Fibroblast of mammary gland (primary cell): ENCODE measurements around the gene HIPK4.

Experiments
- DNase-seq: peaks from one replicate; pipeline ENCODE4 v3.0.0-alpha.2; 2010; ENCODE audit warnings: low read depth
- H3K4me3 ChIP-seq: 2 replicates; pipeline ENCODE4 v1.5.1; 2011; ENCODE audit warnings: low read depth, mild to moderate bottlenecking, low read length, moderate library complexity; ENCODE audit not compliant: control insufficient read depth
- TF ChIP-seq, protein P1 (sequence below): conservative IDR thresholded peaks from 2 replicates; pipeline ENCODE4 v1.5.1; 2011; ENCODE audit warnings: low read depth, low read length, inconsistent platforms; ENCODE audit not compliant: control insufficient read depth, insufficient read depth

Gene HIPK4

DNA sequence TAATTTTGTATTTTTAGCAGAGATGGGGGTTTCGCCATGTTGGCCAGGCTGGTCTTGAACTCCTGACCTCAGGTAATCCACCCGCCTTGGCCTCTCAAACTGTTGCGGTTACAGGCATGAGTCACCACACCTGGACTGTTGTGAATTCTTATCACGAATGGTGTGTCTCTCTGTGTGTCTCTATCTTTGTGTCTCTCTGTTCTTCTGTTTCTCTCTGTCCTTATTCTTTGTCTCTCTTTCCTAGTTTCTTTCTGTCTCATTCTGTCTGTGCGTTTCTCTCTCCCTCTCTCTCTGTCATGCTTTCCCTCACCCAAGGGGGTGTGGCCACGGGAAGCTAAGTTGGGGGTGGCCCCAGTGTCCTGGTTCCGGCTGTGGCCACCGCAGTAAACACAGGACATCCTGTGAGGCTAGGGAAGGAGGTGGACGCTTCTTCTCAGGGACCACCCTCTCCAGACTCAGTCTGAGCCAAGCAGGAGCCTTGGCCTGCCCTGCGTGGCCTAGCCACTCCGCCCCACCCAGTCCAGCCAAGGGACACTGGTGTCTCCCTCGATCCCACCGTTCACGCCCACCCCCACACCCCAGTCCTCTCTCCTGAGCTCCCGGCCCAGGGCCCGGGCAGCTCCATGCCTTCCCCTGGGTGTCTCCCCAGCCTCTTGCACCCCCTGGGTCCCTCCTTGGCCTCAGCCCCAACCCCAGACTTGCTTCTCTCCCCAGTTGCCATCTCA lies 27.1 kb upstream of the HIPK4 start:
- no peak overlapping the region for H3K4me3 ChIP-seq
- TF ChIP-seq, protein P1, sequence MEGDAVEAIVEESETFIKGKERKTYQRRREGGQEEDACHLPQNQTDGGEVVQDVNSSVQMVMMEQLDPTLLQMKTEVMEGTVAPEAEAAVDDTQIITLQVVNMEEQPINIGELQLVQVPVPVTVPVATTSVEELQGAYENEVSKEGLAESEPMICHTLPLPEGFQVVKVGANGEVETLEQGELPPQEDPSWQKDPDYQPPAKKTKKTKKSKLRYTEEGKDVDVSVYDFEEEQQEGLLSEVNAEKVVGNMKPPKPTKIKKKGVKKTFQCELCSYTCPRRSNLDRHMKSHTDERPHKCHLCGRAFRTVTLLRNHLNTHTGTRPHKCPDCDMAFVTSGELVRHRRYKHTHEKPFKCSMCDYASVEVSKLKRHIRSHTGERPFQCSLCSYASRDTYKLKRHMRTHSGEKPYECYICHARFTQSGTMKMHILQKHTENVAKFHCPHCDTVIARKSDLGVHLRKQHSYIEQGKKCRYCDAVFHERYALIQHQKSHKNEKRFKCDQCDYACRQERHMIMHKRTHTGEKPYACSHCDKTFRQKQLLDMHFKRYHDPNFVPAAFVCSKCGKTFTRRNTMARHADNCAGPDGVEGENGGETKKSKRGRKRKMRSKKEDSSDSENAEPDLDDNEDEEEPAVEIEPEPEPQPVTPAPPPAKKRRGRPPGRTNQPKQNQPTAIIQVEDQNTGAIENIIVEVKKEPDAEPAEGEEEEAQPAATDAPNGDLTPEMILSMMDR: no peak
- DNase-seq: no peak

- H3K4me3 ChIP-seq: no peak overlapping the region
- TF ChIP-seq, protein P1: no peak
- DNase-seq: no peak
These were observed 25.8 kb upstream of the HIPK4 start for GRCh38 chr19:40415768-40416167.

GRCh38 chr19:40414542-40415535 lies 24.9 kb upstream of the HIPK4 start:
- DNase-seq: no peak
- TF ChIP-seq, protein P1: no peak
- no peak overlapping the region for H3K4me3 ChIP-seq

DNA sequence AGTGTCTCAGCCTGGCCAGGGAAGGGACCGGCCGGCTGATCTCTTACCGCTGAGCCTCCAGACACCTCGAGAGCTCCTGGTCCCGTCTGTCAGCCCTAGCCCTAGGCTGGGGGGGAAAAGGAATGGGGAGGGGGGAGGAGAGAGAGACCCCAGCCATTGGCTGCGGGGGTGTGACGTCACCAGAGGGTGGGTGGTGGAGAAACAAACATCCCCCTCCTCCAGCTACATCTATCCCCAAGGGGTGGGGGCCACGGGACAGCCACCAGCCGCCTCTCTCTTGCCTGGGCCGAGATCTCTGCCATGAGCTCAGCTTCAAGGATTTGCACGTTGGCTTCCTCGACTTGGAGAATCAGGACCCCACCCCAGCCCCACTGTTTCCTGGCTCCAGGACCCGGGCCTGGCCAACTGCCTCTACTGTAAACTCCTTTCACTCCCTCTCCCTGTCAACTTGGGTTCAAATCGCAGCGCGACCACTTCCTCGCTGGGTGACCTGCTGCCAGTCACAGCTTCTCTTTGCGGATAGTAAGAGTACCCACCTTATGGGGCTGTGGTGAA lies 23.4 kb upstream of the HIPK4 start, which contains the start of gene PRX:
TSS of gene PRX (minus strand) at position 88 of the 555 bp plus-strand sequence. CDS start 5,446 bp downstream, outside the sequence.
- no peak within 1 kb of the TSS for H3K4me3 ChIP-seq
- DNase-seq: no peak
- TF ChIP-seq, protein P1: no peak

DNA sequence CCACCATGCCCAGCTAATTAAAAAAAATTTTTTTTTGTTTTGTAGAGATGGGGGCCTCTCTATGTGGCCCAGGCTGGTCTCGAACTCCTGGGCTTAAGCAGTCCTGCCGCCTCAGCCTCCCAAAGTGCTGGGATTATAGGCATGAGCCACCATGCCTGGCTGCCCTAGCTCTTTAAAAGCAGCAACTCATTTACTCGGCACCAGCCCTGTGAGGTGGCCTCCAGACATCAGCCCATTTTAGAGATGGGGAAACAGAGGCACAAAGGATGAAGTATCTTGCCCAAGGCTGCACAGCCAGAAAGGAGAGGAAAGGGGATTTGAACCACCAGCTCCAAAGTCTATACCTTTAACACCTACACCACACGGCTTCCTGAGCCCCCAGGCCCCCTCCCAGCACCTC lies 22.9 kb upstream of the HIPK4 start:
- TF ChIP-seq, protein P1: no peak
- H3K4me3 ChIP-seq: no peak overlapping the region
- DNase-seq: no peak

- H3K4me3 ChIP-seq: no peak overlapping the region
- no peak for DNase-seq
- TF ChIP-seq, protein P1: no peak
These were observed 22.0 kb upstream of the HIPK4 start for GRCh38 chr19:40411958-40412499.
